ENCODE measurements around the gene MGME1. TPM values are rescaled to one million over a fixed set of nuclear protein-coding genes. Genes with fewer than 3 reads are reported as not detected.

MGME1 gene
- total RNA-seq, 1 experiment from 2014 or later, result 56.0 TPM

- TF ChIP-seq ERG (CRISPR knock-in tag; IDR thresholded peaks at IDR 0.05), result no peak
- TF ChIP-seq ATF3 (CRISPR knock-in tag; conservative IDR thresholded peaks at IDR 0.05), result no peak
Measured at GRCh38 chr20:17972121-17972520, 3.3 kb downstream of the MGME1 start (continued).

- no peak overlapping the region for H3K4me3 Mint-ChIP-seq
- CTCF ChIA-PET, result no interaction called here
- no peak for ATAC-seq
- H3K27me3 Mint-ChIP-seq (ENCODE audit: low read depth), result no peaks in the 10 kb centered on the region
- H3K36me3 Mint-ChIP-seq, result peaks cover 54% of the 10 kb centered on the region
- H3K4me1 Mint-ChIP-seq, result peaks cover 32% of the 10 kb centered on the region
- no peak for TF ChIP-seq SMAD4 (CRISPR knock-in tag; IDR thresholded peaks at IDR 0.05)
- TF ChIP-seq ZNF416 (CRISPR knock-in tag; IDR thresholded peaks at IDR 0.05), result no peak
- TF ChIP-seq FOXP4 (CRISPR knock-in tag; IDR thresholded peaks at IDR 0.05), result no peak
- TF ChIP-seq TP53 (CRISPR knock-in tag; IDR thresholded peaks at IDR 0.05), result no peak
- TF ChIP-seq ATF2 (CRISPR knock-in tag; IDR thresholded peaks at IDR 0.05; ENCODE audit: borderline replicate concordance, low read depth), result no peak
- no peak for TF ChIP-seq ELF4 (CRISPR knock-in tag; IDR thresholded peaks at IDR 0.05; ENCODE audit: low read depth)
- TF ChIP-seq ZBTB21 (CRISPR knock-in tag; IDR thresholded peaks at IDR 0.05; ENCODE audit: borderline replicate concordance), result no peak
- TF ChIP-seq JAZF1 (CRISPR knock-in tag; IDR thresholded peaks at IDR 0.05), result no peak
- TF ChIP-seq SOX15 (CRISPR knock-in tag; IDR thresholded peaks at IDR 0.05), result no peak
- TF ChIP-seq GTF2I (CRISPR knock-in tag; conservative IDR thresholded peaks at IDR 0.05), result no peak
- TF ChIP-seq ZNF425 (CRISPR knock-in tag; conservative IDR thresholded peaks at IDR 0.05), result no peak
- no peak for TF ChIP-seq ZNF512 (CRISPR knock-in tag; IDR thresholded peaks at IDR 0.05; ENCODE audit: borderline replicate concordance)
- TF ChIP-seq E2F5 (CRISPR knock-in tag; IDR thresholded peaks at IDR 0.05), result no peak
- TF ChIP-seq CREM (CRISPR knock-in tag; IDR thresholded peaks at IDR 0.05), result no peak
- TF ChIP-seq ATF3 (CRISPR knock-in tag; conservative IDR thresholded peaks at IDR 0.05), result no peak
- TF ChIP-seq ETV6 (CRISPR knock-in tag; IDR thresholded peaks at IDR 0.05), result no peak
- TF ChIP-seq CREB1 (CRISPR knock-in tag; IDR thresholded peaks at IDR 0.05), result no peak
- no peak for TF ChIP-seq MLX (CRISPR knock-in tag; IDR thresholded peaks at IDR 0.05)
- TF ChIP-seq E2F4 (CRISPR knock-in tag; IDR thresholded peaks at IDR 0.05; ENCODE audit: borderline replicate concordance, low read depth), result no peak
- H3K27ac Mint-ChIP-seq, result peak overlapping the region; percentile 77
- H3K9me3 Mint-ChIP-seq, result no peaks in the 10 kb centered on the region
- POLR2A ChIA-PET, result no interaction called here
- DNase-seq (ENCODE audit: low spot score), result no peak
Measured at GRCh38 chr20:17976305-17976704, 7.5 kb downstream of the MGME1 start.
